IPS-NIHi11 (cell line): Measurements from ENCODE around the gene NDUFS6.

ENCODE experiments used
- DNase-seq: peaks from one replicate; pipeline ENCODE4 v3.0.0; 2012; ENCODE audit warnings: mixed read lengths, low spot score

NDUFS6 gene

DNA sequence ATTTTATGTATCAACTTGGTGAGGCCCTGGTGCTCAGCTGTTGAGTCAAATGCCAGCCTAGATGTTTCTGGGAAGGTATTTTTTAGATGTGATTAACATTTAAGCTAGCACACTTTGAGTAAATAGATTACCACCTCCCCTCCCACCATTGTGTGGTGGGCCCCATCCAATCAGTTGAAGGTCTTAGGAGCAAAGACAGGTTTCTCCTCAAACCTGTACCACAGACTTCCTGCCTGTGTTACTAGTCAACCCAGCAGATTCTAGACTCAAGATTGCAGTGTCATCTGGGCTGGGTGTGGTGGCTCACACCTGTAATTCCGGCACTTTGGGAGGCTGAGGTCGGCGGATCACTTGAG, 35.3 kb upstream of the NDUFS6 start:
- no peak for DNase-seq

DNA sequence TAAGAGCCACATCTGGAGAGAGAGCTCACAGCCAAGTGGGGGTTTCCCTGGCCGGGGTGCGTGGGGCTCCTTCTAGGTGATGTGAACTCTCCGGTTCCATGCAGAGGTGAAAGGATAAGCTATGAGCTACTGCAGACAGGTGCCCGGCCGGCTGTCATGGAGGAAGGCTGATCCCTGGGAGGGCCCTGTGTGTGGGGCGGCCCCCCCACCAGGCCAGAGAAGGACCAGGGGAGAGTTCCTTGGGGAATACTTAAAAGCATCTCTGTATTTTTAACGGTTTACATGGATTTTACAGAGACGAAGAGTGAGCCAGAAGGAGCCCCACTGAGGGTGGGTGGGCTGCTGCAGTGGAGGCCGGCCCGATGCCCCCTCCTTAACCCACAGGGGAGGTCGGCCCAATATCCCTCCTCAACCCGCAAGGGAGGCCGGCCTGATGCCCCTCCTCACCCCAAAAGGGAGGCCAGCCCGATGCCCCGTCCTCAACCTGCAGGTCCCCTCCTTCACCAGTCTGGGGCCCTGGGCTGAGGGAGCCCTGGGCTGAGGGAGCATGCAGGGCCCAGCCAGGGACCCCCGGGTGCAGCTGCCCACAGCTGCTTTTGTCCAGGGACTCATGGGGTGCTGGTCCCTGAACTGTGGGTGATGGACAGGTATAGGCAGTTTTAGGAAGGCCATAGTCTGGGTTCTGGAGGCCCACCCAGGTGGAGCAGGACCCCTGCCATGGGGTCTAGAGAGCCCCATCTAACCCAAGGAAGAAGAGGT, 33.5 kb upstream of the NDUFS6 start:
- no peak for DNase-seq

DNA sequence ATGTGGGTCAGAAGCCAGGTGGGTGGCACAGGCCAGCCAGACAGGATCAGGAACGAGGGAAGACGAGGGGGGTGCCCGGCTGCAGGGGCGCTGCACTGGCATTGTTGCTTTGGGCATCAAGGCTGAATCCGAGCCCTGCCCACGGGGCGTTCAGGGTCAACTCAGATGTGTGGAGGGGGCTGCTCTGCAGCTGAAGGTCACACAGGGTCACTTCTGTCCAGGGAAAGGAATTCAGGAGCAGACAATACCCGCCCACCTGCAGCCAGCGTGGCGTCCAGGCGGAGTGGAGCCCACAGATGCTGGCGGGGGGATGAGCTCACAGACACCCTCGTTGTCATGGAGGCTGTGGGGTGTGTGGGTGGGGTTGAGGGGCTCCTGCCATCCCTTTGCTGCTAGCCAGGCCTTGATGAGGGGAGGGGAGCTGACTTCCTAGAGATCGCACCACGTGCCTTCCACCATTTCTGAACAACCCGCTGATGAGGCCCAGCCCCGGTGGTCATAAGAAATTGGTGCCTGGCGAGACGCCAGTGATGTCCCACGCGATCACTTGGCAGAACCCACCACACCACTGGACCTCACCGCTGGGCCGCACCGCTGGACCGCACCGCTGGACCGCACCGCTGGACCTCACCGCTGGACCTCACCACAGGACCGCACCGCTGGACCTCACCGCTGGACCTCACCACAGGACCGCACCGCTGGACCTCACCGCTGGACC, 32.8 kb upstream of the NDUFS6 start:
- no peak for DNase-seq

DNA sequence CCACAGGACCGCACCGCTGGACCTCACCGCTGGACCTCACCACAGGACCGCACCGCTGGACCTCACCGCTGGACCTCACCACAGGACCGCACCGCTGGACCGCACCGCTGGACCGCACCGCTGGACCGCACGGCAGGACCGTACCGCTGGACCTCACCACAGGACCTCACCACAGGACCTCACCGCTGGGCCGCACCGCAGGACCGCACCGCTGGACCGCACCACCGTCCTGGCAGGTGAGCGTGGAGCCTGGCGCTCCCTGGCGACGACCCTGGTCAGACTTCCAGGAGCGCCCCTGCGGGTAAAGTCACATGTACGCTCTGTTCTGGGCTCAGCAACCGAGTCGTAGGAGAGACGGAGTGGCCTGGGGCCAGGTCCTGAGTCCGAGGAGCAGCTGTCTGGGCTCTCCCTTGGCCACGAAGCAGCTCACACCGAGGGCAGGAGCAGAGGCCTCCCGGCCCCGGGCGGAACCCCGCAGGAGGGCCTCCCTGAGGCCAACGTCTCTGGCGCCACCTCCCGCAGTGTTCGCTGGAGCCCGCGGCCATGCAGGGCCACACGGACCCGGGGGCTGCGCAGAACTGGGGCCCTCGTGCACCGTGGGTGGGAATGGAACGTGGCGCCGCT, 32.1 kb upstream of the NDUFS6 start:
- DNase-seq = no peak

DNA sequence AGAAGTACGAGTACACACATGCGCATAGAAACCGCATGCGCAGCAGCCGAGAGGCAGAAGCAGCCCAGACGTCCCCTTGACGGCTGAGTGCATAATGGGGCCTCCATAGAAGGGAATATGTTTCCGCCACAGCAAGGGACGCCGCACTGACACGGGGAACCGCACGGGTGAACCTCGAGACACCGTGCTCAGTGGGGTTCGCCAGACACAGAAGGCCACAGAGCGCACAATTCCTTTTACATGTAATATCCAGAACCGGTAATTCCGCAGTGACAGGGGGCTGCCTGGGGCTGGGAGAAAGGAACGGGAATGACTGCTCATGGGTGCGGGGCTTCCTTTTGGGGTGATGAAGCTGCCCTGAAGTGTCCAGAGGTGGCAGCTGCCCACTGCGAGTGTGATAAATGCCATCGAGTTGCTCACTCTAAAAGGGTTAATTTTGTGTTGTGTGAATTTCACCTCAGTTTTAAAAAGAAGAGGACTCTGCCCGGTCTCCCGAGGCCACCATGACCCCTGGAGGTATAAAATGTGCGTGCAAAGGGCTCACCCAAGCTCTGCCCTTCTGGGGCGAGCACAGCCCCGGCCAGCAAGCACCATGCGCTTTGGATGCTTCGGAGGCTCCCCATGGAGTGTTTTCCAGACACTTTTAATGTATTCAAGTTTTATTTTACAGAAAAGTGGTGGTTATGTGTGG, 31.3 kb upstream of the NDUFS6 start:
- DNase-seq = no peak

DNA sequence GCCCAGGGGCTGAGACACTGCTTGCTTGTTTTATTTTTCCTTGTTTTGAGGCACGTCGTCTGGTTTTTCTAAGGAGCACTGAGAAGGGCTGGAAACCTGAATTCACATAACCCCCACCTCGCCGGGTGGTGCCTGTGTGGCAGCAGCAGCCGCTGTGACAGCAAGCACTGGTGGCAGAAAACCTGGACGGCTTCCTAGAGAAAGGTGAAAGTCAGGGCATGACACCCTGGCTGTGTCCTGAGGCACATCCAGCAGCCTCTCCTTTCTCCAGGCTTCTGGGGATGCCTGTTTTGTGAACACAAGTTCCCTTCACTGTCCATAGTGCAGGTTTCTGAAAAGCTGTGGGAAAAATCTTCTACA, 30.8 kb upstream of the NDUFS6 start:
- DNase-seq = no peak

DNA sequence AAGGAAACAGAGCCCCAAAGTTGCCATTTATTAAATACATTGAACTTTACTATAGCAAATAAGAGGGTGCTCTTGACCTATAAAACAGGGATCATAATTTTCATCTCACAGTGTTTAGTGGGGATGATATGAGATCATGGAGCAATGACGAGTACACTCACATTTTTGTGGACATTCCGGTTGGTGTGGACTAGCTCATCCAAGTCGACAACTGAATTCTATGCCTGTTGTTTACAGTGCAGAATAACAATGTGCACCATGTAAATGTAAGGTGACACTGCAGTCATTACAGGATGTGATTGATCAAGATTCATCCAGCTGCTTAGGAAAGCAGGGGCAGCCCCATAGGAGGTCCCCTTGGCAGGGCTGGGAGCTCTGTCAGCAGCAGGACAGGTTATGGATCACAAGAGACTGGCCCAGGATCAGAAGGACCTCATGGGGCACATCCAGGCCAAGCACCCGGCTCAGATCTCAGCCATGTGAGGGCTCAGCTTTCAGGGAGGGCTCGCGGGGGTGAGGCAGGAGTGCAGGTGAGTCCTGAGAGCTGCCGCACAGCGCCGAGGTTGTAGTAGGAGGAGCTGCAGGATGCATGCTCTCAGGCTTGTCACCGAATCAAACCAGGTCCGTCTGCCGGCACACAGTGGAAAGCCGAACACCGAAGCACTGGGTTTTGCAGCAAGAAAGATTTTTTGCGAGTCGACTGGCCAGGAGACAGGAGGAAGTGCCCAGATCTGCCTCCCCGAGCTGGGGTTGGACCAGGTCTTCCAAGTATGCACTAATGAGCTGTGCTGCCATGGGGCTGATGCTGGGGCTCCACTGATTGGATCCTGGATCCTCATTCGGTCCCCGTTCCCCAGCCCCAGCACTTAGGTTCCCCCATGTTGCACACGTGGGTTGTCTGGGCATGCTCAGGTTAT, 29.8 kb upstream of the NDUFS6 start:
- DNase-seq = no peak

DNA sequence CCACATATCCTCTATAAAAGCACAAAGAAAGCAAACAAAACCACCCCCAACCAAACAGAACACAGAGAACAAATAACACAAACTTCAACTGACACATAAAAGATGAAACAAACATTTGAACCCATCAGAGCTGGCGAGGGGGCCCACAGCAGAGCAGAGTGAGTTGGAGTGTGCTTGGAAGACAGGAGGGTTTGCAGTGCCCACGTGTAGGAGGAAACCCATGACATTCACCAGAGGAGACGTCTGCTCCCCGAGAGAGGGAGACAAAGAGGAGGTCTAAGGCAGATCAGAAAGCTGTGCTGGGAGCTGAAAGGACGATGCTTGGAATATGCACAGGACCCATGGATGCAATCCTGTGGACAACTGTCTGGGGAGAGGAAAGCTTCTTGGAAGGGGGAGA, 28.6 kb upstream of the NDUFS6 start:
- no peak for DNase-seq

DNA sequence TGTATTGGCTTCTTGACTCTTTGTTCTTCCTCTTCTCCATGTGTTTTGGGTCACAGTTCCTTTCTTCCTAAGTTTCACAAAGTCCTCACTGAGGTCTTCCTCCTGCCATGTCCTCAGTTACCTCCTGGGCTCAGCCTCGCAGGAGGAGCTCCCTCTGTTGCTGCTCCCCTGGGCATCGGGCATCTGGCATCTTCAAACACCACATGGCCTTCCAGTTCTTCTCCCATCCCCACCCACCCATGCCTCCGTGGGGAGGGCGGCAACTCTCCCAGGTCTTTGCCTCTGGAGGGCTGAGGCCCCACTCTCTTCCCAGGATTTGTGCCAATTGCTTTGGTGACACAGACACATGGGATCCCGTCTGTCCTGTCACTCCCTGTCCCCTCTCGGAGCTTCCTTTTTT, 24.4 kb upstream of the NDUFS6 start:
- DNase-seq = no peak

DNA sequence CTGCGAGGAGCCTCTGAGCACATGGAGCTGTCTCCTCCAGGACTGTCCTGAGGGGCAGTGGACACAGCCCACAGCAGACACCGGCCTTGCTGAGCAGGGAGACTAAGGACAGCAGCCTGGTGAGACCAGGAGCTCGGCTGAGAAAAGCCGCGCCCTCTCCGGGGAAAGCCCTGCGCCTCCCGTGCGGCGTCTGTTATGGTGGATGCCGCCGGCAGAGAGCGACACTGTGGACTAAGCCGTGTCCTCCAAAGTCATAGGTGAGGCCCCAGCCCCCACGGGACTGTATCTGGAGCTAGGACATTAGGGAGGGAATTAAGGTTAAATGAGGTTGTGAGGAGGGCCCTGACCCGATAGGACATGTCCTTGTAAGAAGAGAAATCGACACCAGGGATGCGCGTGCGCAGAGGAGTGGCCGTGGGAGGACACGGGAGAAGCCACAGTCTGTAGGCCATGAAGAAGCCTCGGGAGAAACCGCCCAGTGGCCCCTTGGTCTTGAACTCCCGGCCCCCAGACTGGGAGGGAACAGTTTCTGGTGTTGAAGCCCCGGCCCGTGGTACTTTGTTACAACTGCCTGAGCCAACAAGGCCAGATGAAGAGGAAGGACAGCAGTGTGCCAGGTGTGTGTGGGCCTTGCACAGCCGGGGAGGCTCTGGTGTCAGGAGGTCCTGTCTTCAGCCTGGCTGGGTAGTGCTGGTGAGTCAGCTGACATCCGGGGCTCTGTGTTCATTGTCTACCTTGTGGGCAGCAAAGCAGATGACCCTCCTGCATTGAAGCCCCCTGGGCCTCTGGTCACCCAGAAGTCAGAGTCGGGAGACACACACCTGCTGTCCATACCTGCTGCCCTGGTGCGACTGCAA, 23.7 kb upstream of the NDUFS6 start:
- no peak for DNase-seq

DNA sequence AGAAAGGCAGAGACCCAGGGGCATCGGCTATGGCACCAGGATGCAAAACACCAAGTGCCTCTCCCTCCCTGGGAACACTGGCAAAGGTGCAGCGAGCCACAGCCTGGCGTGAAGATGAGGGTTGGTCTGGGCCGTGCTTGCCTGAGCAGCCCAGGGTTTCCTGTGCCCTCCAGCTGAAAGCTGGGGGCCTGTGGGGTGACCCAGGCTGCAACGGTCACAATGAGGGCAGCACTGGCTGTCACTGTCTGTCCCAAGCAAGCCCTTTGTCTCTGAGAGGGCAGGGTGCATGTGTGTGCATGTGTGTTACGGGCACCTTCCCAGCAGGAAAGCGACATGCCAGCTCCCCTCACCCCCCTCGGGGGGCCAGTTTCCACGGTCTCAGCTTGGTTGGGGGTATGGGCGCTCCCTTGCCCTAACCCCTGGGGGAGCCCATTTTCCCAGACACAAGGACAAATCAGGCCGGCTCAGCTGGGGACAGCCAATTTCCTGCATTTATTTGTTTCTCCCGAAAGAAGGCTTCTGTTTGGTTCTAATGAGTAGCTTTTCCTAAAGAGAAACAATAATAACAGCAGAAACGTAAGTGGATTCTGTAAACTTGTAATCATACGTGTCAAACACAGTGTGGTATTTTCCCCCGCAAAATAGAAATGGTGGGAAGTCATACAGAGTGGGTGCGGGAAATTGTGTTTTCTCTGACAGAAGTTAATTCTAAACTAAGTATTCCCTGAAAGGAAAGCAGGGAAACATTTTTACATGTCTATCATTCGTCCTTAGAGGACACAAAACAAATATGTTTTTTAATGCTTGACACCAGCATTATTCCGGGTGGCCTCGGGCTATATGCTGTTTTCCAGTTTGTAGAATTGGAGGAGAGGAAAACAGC, 22.8 kb upstream of the NDUFS6 start:
- no peak for DNase-seq

DNA sequence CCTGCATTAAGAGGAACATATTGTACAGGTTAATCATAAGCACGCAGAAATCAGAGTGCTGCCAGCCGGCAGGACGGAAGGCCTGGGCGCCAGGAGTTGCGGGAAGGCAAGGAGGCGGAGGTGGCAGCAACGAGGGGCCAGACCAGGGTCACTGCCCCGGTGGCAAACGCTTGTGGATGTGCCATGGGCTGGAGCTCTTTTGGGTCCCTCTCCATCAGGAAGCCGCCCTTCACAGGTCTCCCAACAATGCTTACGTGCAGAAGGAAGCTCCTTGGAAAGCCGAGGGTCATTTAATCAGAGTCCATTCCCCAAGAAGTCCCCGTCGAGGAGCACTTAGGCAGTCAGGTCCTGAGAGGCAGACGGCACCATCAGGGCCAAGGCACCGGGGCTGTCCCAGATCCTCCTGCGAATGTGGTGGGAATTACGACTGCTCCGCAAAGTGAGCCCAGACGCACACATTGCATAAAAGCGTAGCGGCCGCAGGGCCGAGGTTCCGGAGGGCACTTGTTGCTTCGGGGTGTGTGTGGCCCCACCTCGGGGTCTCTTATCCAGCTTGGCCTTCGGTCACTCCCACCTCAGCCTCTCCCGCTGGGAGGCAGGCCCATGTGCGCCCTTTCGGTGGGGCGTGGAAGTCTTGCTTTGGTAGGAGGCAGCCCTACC, 22.1 kb upstream of the NDUFS6 start:
- no peak for DNase-seq

DNA sequence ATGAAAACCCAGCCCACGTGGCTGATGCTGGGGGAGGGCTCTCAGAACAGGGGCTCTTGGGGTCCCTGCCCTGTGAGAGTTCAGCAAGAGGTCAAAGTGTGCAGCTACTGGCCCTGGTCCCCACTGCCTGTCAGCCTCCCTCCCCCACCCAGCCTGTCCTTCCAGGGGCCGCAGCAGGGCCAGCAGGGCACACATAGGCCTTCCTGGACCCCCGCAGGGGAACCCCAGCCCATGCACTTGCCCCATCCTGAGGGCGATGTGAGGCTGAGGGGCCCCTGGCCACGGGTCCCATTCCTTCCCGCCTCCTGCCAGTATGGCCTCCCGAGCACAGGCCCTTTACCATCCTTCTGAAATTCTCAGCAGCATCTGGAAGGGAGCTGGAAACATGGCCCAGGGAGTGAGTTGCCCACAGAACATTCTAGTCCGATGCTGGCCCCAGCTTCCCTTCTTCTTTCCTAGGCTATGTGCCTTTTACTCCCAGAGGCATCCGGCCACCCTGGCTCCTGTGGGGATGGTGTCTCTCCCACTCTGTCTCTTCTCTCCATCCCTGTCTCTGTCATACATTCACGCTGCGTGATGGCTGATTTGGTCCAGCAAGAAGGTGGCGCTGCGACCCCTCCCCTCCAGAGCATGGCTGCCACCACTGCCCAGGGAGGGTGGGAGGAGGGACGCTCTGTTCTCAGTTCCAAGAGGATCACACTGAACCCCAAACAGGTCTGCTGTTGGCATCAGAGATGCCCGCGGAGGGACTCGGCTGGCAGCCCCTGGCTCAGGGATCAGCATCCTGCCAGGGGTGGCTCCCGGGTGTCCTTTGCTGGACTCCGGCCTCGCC, 21.2 kb upstream of the NDUFS6 start:
- no peak for DNase-seq

DNA sequence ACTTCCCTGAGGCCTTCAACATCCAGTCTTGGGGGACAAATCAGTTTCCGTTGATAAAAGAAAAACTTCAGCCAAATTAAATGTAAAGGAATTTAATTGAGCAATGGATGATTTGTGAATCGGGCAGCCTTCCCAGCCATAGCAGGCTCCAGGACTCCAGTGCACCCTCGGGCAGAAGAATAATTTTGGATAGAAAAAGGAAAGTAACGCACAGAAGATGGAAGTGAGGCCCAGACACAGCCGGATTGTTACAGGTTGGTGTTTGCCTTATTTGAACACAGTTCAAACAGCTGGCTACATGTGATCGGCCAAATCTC, 20.6 kb upstream of the NDUFS6 start:
- DNase-seq = no peak

DNA sequence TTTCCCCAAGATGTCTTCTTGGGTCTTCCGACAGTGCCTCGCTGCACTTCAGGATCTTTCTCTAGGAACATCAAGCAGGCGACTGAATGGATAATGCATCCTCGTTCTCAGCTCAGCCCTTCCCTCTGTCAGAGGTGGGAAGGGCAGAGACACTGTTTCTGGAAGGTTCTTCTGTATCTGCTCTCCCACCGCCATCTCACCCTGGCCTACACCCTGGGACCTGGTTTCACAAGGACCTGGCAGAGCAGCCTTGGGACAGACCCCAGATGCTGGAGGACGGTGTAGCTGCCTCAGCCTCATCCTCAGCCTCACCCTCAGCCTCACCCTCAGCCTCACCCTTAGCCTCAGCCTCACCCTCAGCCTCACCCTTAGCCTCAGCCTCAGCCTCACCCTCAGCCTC, 20.1 kb upstream of the NDUFS6 start:
- no peak for DNase-seq

DNA sequence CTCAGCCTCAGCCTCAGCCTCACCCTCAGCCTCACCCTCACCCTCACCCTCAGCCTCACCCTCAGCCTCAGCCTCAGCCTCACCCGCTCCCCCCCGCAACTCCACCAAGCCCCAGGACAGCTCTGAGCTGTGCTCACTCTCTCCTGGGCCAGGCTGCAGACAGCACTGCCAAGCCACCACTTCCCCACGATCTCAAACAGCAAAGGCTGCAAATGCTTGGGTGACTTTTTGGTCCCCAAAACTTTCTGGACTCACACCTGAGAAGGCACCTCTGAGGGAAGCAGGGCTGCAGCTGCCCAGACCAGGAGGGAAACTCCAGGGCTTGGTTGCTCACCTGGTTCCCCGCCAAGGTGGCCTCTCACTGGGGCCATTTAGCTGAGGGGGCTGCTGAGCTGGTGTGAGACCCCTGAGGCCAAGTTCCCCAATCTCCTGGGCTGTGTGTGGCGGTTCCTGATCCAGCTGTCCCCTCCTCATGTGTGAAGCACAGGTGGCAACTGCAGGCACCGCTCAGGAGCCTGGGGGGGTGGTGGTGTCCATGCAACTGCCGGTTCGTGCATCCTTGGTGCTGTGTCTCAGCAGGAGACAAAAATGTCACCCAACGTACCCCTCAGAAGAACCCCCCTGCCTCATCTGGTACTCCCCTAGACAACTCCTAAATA, 19.4 kb upstream of the NDUFS6 start:
- no peak for DNase-seq

DNA sequence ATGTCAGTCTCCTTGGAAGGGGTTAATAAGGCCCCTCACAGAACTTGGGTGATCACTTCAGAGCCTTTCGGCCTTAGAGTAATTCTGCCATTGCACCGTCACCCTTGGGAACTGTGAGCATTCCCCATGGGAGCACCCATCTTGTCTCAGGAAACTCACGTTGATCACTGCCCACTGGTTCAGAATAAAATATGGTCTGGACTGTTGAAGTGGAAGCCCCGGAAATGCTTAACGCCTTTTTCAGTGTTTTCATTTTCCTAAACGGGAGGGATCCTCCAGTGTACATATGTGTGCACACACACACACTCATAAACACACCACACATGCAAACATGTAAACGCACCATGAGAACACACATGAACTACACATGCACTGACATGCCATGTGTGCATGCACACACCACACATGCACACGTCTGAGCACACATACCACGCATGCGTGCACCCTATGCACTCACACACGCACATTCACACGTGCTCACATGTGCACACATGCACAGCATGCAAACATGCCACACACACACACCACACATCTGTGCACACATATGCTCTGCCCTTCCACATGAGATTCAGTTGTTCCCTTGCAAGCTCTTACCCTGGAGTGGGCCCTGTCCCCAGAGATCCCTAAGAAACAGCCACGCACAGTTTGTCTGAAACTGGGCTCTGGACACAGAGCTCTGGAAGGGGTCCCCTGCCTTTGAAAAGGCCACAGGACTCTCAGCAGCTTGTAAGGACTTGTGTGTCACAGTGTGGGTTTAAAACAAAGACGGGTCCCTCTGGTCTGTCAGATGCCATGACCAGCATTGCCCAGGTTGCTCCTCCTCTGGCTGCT, 18.6 kb upstream of the NDUFS6 start:
- DNase-seq = no peak
